HG03469 (cell line): Measurements from ENCODE around the gene GSTK1.
"Not testable (repeated sequence)": the region's sequence is repeated elsewhere in the genome, so short reads cannot be mapped to it uniquely, and the experiment has no call there.

Experiments used
- ATAC-seq: cut with Tn5 transposase; IDR thresholded peaks from one replicate; pipeline ENCODE4 v1.9.1; 2021; ENCODE audit warnings: mild to moderate bottlenecking, moderate library complexity, moderate number of reproducible peaks; ENCODE audit not compliant: unreplicated experiment

The GSTK1 gene

GRCh38 chr7:143265017-143265693 lies 1.9 kb downstream of the GSTK1 start:
- no peak for ATAC-seq

GRCh38 chr7:143269251-143269650 lies 6.0 kb downstream of the GSTK1 start:
- ATAC-seq = no peak

GRCh38 chr7:143271240-143271639 lies 8.0 kb downstream of the GSTK1 start:
- ATAC-seq = no peak

- no peak for ATAC-seq
Observed at GRCh38 chr7:143272871-143273270, 9.6 kb downstream of the GSTK1 start.

GRCh38 chr7:143279186-143280098 lies 16.2 kb downstream of the GSTK1 start:
- ATAC-seq = no peak

- no peak for ATAC-seq
Observed at GRCh38 chr7:143280160-143280559, 16.9 kb downstream of the GSTK1 start.

GRCh38 chr7:143280566-143280965 lies 17.3 kb downstream of the GSTK1 start:
- ATAC-seq = no peak

- ATAC-seq = no peak
Observed at GRCh38 chr7:143281529-143281928, 18.3 kb downstream of the GSTK1 start.

GRCh38 chr7:143282124-143282523 lies 18.9 kb downstream of the GSTK1 start:
- ATAC-seq = no peak

- ATAC-seq = no peak
Observed at GRCh38 chr7:143283381-143283780, 20.1 kb downstream of the GSTK1 start.

GRCh38 chr7:143284591-143285469 lies 21.6 kb downstream of the GSTK1 start, which contains the start of gene TMEM139:
TMEM139 (plus strand) TSS chr7:143284958; CDS start chr7:143285958, 1,000 bp downstream.
- no peak for ATAC-seq

- no peak for ATAC-seq
Observed at GRCh38 chr7:143285470-143285778, 22.2 kb downstream of the GSTK1 start.

GRCh38 chr7:143285806-143286521 lies 22.7 kb downstream of the GSTK1 start:
- ATAC-seq = no peak

GRCh38 chr7:143286522-143286890 lies 23.3 kb downstream of the GSTK1 start:
- ATAC-seq = no peak

- ATAC-seq = no peak
Observed at GRCh38 chr7:143287339-143287934, 24.2 kb downstream of the GSTK1 start.

GRCh38 chr7:143287935-143288826 lies 24.9 kb downstream of the GSTK1 start, which contains the start of gene CASP2:
CASP2 (plus strand) TSS chr7:143288351; CDS start chr7:143288456, 105 bp downstream.
- ATAC-seq = peak; percentile 91

GRCh38 chr7:143288836-143289235 lies 25.6 kb downstream of the GSTK1 start:
- ATAC-seq = no peak

GRCh38 chr7:143289421-143289820 lies 26.2 kb downstream of the GSTK1 start:
- no peak for ATAC-seq

GRCh38 chr7:143289888-143290287 lies 26.6 kb downstream of the GSTK1 start:
- ATAC-seq = not testable (repeated sequence)
